C4-2B (cell line): ENCODE results near the gene CCT5.

Experiments
- H3K27ac ChIP-seq: fragments of 450-650 bp; 2 replicates; pipeline ENCODE4 v1.5.1; 2017
- ZFX ChIP-seq: fragments of 450-650 bp; IDR thresholded peaks from 2 replicates; pipeline ENCODE4 v1.6.1; 2017
- TF ChIP-seq, protein P1 (sequence below): fragments of 450-650 bp; conservative IDR thresholded peaks from 2 replicates; pipeline ENCODE4 v1.5.1; 2017; ENCODE audit warnings: mild to moderate bottlenecking

CCT5 gene

DNA sequence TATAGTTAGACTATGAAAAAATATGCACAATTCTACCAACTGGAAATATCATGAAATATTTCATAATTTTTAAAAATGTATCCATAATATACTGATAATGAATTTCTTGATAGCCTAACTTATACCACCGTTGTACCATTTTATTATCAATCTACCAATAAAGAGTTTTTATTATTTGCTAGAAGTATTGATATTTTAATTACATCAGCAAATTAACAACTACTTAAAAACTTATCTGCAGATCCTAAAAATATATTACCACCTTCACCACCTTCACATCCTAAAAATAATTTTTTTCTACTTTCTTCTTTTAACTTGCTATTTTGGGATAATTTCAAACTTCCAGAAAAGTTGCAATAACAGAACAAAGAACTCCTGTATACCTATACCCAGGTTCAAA lies 21.8 kb upstream of the CCT5 start:
- TF ChIP-seq ZFX = no peak
- TF ChIP-seq, protein P1, sequence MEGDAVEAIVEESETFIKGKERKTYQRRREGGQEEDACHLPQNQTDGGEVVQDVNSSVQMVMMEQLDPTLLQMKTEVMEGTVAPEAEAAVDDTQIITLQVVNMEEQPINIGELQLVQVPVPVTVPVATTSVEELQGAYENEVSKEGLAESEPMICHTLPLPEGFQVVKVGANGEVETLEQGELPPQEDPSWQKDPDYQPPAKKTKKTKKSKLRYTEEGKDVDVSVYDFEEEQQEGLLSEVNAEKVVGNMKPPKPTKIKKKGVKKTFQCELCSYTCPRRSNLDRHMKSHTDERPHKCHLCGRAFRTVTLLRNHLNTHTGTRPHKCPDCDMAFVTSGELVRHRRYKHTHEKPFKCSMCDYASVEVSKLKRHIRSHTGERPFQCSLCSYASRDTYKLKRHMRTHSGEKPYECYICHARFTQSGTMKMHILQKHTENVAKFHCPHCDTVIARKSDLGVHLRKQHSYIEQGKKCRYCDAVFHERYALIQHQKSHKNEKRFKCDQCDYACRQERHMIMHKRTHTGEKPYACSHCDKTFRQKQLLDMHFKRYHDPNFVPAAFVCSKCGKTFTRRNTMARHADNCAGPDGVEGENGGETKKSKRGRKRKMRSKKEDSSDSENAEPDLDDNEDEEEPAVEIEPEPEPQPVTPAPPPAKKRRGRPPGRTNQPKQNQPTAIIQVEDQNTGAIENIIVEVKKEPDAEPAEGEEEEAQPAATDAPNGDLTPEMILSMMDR = no peak
- H3K27ac ChIP-seq = no peak overlapping the region

DNA sequence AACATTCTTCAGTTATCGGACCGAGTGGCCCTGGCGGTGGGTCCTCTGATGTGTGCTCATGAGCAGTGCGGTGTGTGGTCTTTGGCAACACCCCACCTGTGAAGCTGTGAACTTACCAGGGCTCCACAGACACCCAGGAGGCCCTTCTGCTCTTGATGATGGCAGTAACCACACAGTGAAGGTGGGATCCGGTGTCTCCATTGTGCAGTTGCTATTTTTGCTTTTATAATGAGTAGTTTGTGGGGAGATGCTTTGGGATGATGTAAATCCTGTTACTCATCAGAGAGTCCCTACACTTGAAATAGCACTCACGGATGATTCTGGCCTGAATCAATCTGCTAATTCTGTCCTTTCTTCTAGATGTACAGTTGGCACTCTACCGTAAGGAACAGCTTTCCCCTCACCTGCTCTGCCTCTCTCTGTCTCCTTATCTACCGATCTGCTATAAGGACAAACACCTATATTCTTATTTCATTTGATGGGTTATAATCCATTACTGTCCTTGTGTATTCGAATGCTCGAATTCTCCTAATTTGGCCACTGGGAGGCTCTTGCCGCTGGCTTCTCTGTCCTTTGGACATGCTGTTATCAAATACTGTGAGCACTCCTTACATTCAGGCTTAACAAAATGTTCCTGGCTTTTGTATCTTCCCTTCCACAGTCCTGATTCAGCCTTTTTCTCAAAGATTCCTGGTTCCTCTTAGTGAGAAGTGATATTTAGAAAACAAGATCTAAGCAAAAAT lies 20.6 kb upstream of the CCT5 start:
- no peak overlapping the region for H3K27ac ChIP-seq
- TF ChIP-seq, protein P1 = peak; percentile 17; the same call in 1 of the 2 replicates
- TF ChIP-seq ZFX = no peak

DNA sequence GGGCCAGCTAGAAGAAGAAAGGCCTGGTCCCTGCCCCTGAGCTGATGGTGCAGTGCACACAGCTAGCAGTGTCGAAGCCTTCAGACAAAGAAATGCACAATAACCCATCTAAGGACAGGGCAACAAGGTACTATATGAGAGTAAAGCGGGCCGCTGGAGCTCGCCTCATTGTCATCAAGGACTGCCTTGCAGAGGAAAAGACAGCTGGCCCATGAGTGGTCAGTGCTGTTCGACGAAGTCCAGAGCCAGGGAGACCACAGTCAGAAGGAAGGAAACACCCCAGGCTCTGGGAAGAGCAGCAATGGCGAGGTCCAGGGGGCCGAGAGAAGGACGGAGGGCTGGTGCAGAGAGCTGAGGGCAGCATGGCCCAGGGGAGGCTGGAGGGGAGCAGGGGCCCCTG lies 17.7 kb upstream of the CCT5 start:
- no peak overlapping the region for H3K27ac ChIP-seq
- TF ChIP-seq ZFX = no peak
- TF ChIP-seq, protein P1 = no peak

DNA sequence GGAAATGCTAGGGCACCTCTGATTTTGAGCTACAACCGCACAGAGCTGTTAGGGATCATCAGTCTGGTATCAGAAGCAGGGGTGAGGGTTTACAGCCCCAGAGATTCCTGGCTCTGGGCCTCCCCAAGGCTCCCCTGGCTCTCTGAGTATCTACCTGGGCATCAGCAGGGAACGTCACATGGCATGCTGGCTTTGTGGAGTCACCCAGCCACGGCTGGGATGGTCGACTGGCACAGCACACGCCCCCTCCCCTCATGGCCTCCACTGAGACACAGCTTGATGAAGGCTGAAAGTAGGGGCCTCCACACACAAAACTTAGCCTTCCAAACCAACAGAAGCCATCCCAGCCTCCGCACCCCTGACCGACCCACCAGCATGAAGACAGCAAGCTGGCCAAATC lies 17.1 kb upstream of the CCT5 start:
- H3K27ac ChIP-seq = no peak overlapping the region

DNA sequence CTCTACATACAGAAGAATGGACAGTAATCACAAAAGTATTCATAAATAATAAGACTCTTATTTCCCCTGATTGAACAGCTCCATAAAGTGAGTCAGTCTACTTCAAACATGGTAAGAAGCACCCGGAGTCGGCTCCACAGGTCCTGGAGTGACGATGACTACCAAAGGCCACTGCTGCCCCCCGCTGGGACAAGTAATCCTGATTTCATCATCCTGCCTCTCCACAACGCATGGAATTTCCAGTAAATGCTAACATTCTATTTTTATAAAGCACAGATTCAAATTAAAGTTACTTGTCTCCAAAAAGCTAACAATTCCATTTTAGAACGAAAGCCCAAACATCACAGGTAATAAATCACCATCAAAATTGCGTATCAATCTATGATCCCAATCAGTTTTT lies 16.6 kb upstream of the CCT5 start:
- TF ChIP-seq, protein P1 = peak; percentile 41
- TF ChIP-seq ZFX = no peak
- H3K27ac ChIP-seq = no peak overlapping the region

More for the DNA sequence above, 17.1 kb upstream of the CCT5 start:
- TF ChIP-seq, protein P1 = no peak
- no peak for TF ChIP-seq ZFX

DNA sequence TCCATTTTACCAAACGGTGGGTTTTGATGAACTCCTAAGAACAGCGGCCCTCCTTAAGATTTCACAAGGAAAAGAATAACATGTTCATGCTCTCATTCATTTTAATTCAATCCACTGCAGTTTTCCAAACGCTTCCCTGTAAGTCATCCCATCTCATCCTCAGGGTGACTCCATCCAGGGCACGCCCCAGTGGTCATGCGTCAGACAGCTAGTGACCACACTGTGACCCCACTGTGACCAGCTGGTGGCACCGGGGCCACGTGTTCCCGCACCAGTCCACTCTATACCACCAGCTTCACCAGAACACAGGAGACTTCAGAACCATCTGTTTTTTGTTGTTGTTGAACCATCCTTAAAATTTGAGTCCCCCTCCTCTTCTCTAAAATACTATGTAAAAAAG lies 14.7 kb upstream of the CCT5 start:
- H3K27ac ChIP-seq = no peak overlapping the region
- TF ChIP-seq, protein P1 = no peak
- no peak for TF ChIP-seq ZFX

DNA sequence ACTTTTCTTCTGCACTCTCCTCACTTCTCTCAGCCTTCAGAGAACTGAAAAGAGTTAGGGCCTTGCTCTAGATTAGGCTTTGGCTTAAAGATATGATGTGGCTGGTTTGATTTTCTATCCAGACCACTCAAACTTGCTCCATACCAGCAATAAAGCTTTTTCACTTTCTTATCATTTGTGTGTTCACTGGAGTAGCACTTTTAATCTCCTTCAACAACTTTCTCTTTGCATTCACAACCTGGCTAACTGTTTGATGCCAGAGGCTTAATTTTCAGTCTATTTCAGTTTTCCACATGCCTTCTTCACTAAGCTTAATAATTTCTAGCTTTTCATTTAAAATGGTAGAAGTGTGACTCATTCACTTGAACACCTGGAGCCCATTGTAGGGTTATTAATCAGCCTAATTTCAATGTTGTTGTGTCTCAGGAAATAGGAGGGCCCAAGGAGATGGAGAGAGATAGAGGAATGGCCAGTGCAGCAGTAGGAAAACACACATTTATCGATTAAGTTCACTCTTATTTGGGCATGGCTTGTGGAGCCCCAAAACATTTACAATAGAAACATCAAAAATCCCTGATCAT lies 6.3 kb upstream of the CCT5 start:
- TF ChIP-seq, protein P1 = no peak
- TF ChIP-seq ZFX = no peak
- no peak overlapping the region for H3K27ac ChIP-seq
